Neuronal stem cell (in vitro differentiated cells): ENCODE data around the gene NAB2.

ENCODE experiments used
- DNase-seq: peaks from one replicate; pipeline ENCODE4 v3.0.0-alpha.2; 2013; ENCODE audit warnings: low spot score
- H2AFZ ChIP-seq: one replicate; pipeline ENCODE4 v1.6.1; 2013; ENCODE audit warnings: mild to moderate bottlenecking, low read length, inconsistent platforms
- H2AK5ac ChIP-seq: 2 replicates; pipeline ENCODE4 v1.6.1; 2013; ENCODE audit warnings: low read depth, mild to moderate bottlenecking, inconsistent platforms, low read length, moderate library complexity, mixed read lengths
- H2BK120ac ChIP-seq: 2 replicates; pipeline ENCODE4 v1.6.1; 2013; ENCODE audit warnings: low read depth, mild to moderate bottlenecking, inconsistent platforms, low read length, moderate library complexity, mixed read lengths
- H2BK12ac ChIP-seq: one replicate; pipeline ENCODE4 v1.6.1; 2013; ENCODE audit warnings: low read length, inconsistent platforms
- H2BK15ac ChIP-seq: 2 replicates; pipeline ENCODE4 v1.6.1; 2013; ENCODE audit warnings: mild to moderate bottlenecking, low read length, inconsistent platforms, mixed read lengths
- H2BK5ac ChIP-seq: one replicate; pipeline ENCODE4 v1.6.1; 2013; ENCODE audit warnings: inconsistent platforms, mild to moderate bottlenecking, low read length, moderate library complexity
- H3K14ac ChIP-seq: one replicate; pipeline ENCODE4 v1.6.1; 2013; ENCODE audit warnings: low read length, inconsistent platforms
- H3K18ac ChIP-seq: 2 replicates; pipeline ENCODE4 v1.6.1; 2013; ENCODE audit warnings: low read length, inconsistent platforms
- H3K23ac ChIP-seq: 2 replicates; pipeline ENCODE4 v1.6.1; 2013; ENCODE audit warnings: low read depth, mild to moderate bottlenecking, mixed read lengths, low read length, inconsistent platforms; ENCODE audit not compliant: poor library complexity
- H3K27ac ChIP-seq: replicated peaks from 3 replicates; pipeline ENCODE4 v1.5.1; 2013; ENCODE audit warnings: low read length, inconsistent platforms
- H3K27me3 ChIP-seq, 3 experiments: 2 replicates each; pipeline ENCODE4 v1.6.1; 2013; ENCODE audit warnings: low read length in 3 of 3, mild to moderate bottlenecking in 2 of 3, inconsistent platforms in 1 of 3, low read depth in 1 of 3, mixed read lengths in 1 of 3, moderate library complexity in 1 of 3; ENCODE audit not compliant: control insufficient read depth in 3 of 3, insufficient read depth in 3 of 3
- H3K36me3 ChIP-seq, 2 donors: replicated peaks in 1 of 2; 2 replicates each; pipeline ENCODE4 v1.6.1; 2013; ENCODE audit warnings: low read length in 2 of 2; ENCODE audit not compliant: control insufficient read depth in 2 of 2, insufficient read depth in 2 of 2
- H3K4ac ChIP-seq: 2 replicates; pipeline ENCODE4 v1.6.1; 2013; ENCODE audit warnings: inconsistent platforms, mild to moderate bottlenecking, low read length, moderate library complexity
- H3K4me1 ChIP-seq, 2 donors: 1 replicate in 1 of 2; 2 replicates in 1 of 2; pipeline ENCODE4 v1.6.1; 2013; ENCODE audit warnings: low read length in 2 of 2, low read depth in 1 of 2; ENCODE audit not compliant: control insufficient read depth in 2 of 2, insufficient read depth in 1 of 2
- H3K4me2 ChIP-seq: one replicate; pipeline ENCODE4 v1.6.1; 2013; ENCODE audit warnings: mild to moderate bottlenecking, low read length, inconsistent platforms; ENCODE audit not compliant: insufficient read depth, poor library complexity, severe bottlenecking
- H3K4me3 ChIP-seq, 2 donors: 2 replicates each; pipeline ENCODE4 v1.5.1; 2013; ENCODE audit warnings: low read length in 2 of 2, mild to moderate bottlenecking in 2 of 2, inconsistent platforms in 1 of 2, moderate library complexity in 1 of 2
- H3K79me1 ChIP-seq: one replicate; pipeline ENCODE4 v1.6.1; 2013; ENCODE audit warnings: low read depth, mild to moderate bottlenecking, inconsistent platforms, low read length, moderate library complexity
- H3K9ac ChIP-seq: one replicate; pipeline ENCODE4 v1.6.1; 2013; ENCODE audit warnings: mild to moderate bottlenecking, low read depth, low read length, inconsistent platforms; ENCODE audit not compliant: poor library complexity
- H3K9me3 ChIP-seq, 2 donors: replicated peaks in 1 of 2; 2 replicates each; pipeline versions ENCODE3 to v1.6.1; 2013; ENCODE audit warnings: low read length in 2 of 2, mild to moderate bottlenecking in 2 of 2, inconsistent platforms in 1 of 2, low read depth in 1 of 2, mixed read lengths in 1 of 2, moderate library complexity in 1 of 2; ENCODE audit not compliant: control insufficient read depth in 2 of 2, insufficient read depth in 1 of 2
- H4K8ac ChIP-seq: one replicate; pipeline ENCODE4 v1.6.1; 2013; ENCODE audit warnings: low read depth, mild to moderate bottlenecking, inconsistent platforms, low read length, moderate library complexity
- H4K91ac ChIP-seq: one replicate; pipeline ENCODE4 v1.6.1; 2013; ENCODE audit warnings: low read length, low read depth, mild to moderate bottlenecking, inconsistent platforms; ENCODE audit not compliant: poor library complexity
- whole genome bisulfite sequencing, 2 donors: extraction: QIAGEN DNeasy Blood & Tissue Kit; methylation state at CpG; one replicate each; pipeline ENCODE4 v1.1.7; 2013; ENCODE audit warnings: missing lambda C conversion rate in 2 of 2, mixed read lengths in 1 of 2; ENCODE audit not compliant: insufficient read length in 2 of 2, insufficient replicate concordance in 1 of 2; ENCODE audit errors: extremely low coverage in 2 of 2; 5-methylcytosine and 5-hydroxymethylcytosine counted together

NAB2 gene

DNA sequence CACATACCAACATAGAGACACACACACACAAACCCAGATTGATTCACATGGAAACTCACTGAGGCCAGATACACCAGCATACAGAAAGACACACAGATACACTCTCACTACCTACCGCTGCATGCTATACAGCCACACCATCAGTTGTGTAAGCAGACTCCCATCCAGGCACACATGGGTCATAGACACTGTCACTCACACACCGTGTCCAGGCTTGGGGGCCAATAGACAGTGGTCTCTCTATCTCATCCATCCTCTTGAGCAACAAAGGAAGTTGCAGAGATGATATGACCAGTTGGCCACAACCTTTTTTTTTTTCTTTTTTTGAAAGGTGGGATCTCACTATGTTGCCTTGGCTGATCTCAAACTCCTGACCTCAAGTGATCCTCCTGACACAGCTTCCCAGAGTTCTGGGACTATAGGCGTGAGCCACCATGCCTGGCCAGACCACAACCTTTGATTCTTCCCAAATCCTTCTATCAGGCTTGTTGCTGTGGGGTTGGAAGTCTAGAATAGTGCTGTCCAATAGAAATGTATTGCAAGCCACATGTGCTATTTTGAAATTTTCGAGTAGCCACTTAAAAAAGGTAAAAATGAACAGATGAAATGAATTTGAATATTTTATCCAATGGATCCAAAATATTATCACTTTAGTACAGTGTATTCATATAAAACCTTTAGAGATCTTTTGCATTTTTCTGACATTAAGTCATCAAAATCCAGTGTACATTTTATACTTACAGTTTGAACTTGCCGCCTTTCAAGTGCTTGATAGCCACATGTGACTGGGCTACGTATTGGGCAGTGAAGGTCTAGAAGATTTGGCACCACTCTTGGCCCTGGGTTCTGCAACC, 51.1 kb downstream of the NAB2 start:
- H3K36me3 ChIP-seq, result peaks cover 33 to 70% of the 10 kb centered on the region in 2 donors
- WGBS, 2 donors, result no CpG with 5 or more reads among the region's 6 CpGs
- no peak overlapping the region for H3K4me3 ChIP-seq

DNA sequence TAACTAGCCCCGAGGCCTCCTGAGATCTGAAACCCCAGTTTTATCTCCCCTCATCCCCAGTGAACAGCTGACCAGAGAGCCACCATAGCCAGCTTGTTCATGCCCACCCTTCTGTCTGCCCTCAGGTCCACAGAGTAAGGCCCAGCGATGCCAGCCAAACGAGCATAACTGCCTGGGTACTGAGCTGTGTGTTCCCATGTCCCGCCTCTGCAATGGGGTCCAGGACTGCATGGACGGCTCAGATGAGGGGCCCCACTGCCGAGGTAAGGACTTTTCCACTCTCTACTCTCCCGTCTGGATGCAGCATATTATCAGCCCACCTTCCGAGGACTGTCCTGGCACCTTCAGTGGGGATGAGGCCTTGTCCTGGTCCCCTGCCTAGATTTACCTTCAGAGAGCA, 52.3 kb downstream of the NAB2 start:
- Histone ChIP-seq H3K4me3 (no peak overlapping the region), H3K36me3 (peaks cover 43 to 82% of the 10 kb centered on the region in 2 donors), H2BK12ac (no peak overlapping the region), H2AFZ (no peak overlapping the region), H3K9me3 (no peaks in the 10 kb centered on the region), H3K27ac (no peak overlapping the region), H4K91ac (no peak overlapping the region), H3K79me1 (peaks cover 10% of the 10 kb centered on the region), H3K14ac (no peak overlapping the region), H3K18ac (no peak overlapping the region), H3K4me1 (peaks cover 0 to 10% of the 10 kb centered on the region in 2 donors), H3K23ac (no peak overlapping the region), H2BK15ac (no peak overlapping the region), H2BK5ac (no peak overlapping the region), H3K9ac (no peak overlapping the region), H2BK120ac (no peak overlapping the region), H3K4me2 (no peak overlapping the region), H4K8ac (no peak overlapping the region), H3K27me3 (no peaks in the 10 kb centered on the region), H2AK5ac (no peak overlapping the region), H3K4ac (no peak overlapping the region)
- WGBS, 2 donors, result no CpG with 5 or more reads among the region's 8 CpGs
- DNase-seq, result no peak

More for the DNA sequence above, 51.1 kb downstream of the NAB2 start:
- Histone ChIP-seq H3K14ac (no peak overlapping the region), H3K23ac (no peak overlapping the region), H3K27ac (no peak overlapping the region), H3K18ac (no peak overlapping the region), H2BK15ac (no peak overlapping the region), H2BK120ac (no peak overlapping the region), H3K4ac (no peak overlapping the region), H4K91ac (no peak overlapping the region), H2AK5ac (no peak overlapping the region), H2BK5ac (no peak overlapping the region), H2BK12ac (no peak overlapping the region), H4K8ac (no peak overlapping the region), H3K9ac (no peak overlapping the region), H2AFZ (no peak overlapping the region), H3K4me1 (peaks cover 10 to 20% of the 10 kb centered on the region in 2 donors), H3K79me1 (peaks cover 11% of the 10 kb centered on the region), H3K27me3 (no peaks in the 10 kb centered on the region), H3K9me3 (no peaks in the 10 kb centered on the region), H3K4me2 (no peak overlapping the region)
- no peak for DNase-seq

DNA sequence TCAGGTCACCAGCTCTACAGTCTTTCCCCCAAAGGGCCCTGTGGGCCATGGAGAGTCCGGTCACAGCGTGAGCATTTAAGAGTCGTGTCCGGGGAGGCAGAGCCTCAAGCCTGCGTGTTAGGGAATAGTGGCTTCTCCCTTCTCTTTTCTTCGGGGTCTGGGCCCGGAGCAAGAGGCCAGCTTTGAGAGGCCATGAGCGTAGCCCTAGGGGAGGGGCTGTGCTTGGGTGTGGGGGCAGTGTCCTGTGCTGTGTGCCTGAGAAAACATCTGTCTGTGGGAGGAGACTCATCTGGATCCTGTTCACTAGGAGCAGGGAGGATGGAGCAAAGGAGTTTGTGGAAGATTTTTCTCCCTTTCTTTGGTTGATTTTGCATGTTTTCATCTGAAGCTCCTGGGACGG, 53.2 kb downstream of the NAB2 start:
- no peak overlapping the region for H2AFZ ChIP-seq
- no CpG with 5 or more reads among the region's 9 CpGs for WGBS, 2 donors
- no peak overlapping the region for H3K27ac ChIP-seq
- H2BK5ac ChIP-seq, result no peak overlapping the region
- peaks cover 48 to 91% of the 10 kb centered on the region in 2 donors for H3K36me3 ChIP-seq
- H2BK12ac ChIP-seq, result no peak overlapping the region
- H3K23ac ChIP-seq, result no peak overlapping the region
- H3K4me1 ChIP-seq, result peaks cover under 1 to 11% of the 10 kb centered on the region in 2 donors
- no peak overlapping the region for H2BK15ac ChIP-seq
- no peak overlapping the region for H3K9ac ChIP-seq
- no peaks in the 10 kb centered on the region for H3K9me3 ChIP-seq
- H3K14ac ChIP-seq, result no peak overlapping the region
- H4K91ac ChIP-seq, result no peak overlapping the region
- DNase-seq, result no peak
- H2BK120ac ChIP-seq, result no peak overlapping the region
- H3K79me1 ChIP-seq, result peaks cover 6% of the 10 kb centered on the region
- H2AK5ac ChIP-seq, result no peak overlapping the region
- H3K4ac ChIP-seq, result no peak overlapping the region
- H3K4me2 ChIP-seq, result no peak overlapping the region
- no peak overlapping the region for H4K8ac ChIP-seq
- H3K27me3 ChIP-seq, result no peaks in the 10 kb centered on the region
- H3K18ac ChIP-seq, result no peak overlapping the region
- H3K4me3 ChIP-seq, result no peak overlapping the region

DNA sequence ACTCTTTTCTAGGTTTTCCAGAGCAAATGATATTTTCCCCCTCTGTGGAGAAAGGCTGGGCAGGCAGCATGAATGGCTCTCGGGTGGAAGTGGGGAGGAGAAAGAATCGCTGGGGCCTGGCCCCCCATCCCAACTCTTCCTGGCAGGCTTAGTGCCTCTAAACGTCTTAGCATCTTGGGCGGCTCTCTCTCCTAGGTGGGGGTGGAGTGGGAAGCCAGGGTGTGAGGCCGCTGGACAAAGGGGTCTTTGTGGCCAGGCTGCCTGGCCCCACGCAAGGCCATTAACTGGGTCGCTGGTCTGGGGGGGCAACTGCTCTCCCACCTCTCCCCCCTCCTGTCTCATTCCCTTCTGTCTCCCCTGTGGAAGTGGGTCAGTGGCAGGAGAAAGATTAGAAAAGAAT, 53.8 kb downstream of the NAB2 start:
- Histone ChIP-seq H3K36me3 (peaks cover 48 to 97% of the 10 kb centered on the region in 2 donors), H3K79me1 (peaks cover 6% of the 10 kb centered on the region), H3K4me3 (no peak overlapping the region), H3K4me2 (no peak overlapping the region), H3K18ac (no peak overlapping the region), H3K9ac (no peak overlapping the region), H3K4ac (no peak overlapping the region), H3K23ac (no peak overlapping the region), H2BK120ac (no peak overlapping the region), H2BK5ac (no peak overlapping the region), H2BK12ac (no peak overlapping the region), H3K27me3 (no peaks in the 10 kb centered on the region), H3K27ac (no peak overlapping the region), H3K9me3 (no peaks in the 10 kb centered on the region), H2AK5ac (no peak overlapping the region), H3K14ac (no peak overlapping the region), H2AFZ (no peak overlapping the region), H3K4me1 (peaks cover 4 to 16% of the 10 kb centered on the region in 2 donors), H4K8ac (no peak overlapping the region), H4K91ac (no peak overlapping the region), H2BK15ac (no peak overlapping the region)
- no CpG with 5 or more reads among the region's 7 CpGs for WGBS, 2 donors
- no peak for DNase-seq
